Measurements from ENCODE around the gene C10orf143. TPM values are rescaled to one million over a fixed set of nuclear protein-coding genes. Genes with fewer than 3 reads are reported as not detected.

The C10orf143 gene
- total and polyA plus RNA-seq, 4 donors, result 3.0 to 9.0 (median 4.8) TPM

DNA sequence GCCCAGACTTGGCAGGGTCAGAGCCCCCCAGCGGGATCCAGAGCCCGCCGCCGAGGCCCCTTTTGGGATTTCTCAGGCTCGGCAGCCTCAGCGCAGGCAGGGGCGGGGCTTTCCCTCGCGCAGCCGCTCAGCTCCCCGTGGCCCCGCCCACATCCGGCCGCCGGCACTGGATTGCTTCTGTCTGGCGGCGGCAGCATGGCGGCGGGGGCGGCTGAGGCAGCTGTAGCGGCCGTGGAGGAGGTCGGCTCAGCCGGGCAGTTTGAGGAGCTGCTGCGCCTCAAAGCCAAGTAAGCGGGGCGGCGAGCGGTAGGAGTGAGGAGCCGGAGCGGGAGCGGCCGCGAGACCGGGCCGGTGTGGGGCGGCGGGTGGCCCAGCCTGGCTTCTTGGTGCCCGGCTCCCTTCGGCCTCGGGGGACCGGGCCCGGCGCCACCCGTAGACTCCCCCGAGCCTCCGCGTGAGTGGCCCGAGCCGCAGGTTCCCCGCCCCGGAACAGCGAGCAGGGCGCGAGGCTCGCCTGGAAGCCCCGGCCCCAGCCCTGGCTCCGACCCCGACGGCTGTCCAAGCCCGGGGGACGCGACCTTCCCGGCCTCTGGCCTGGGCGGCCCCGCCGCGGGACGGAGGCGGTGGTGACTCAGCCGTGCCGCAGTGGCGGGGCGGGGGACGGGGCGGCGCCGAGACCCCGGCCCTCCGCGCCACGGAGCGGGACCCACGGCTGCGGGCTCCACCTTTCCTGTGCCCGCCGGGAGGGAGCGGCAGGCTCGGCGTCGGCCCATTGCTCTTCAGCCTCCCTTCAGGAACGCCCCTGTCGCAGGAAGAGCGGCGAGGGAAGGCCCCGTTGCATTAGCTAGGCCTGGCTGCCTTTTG is 25.8 kb upstream of the C10orf143 start, which contains the start of gene GLRX3:
GLRX3 (plus strand) TSS at position 166 of the 864 bp plus-strand sequence; CDS start at position 196, 30 bp downstream.
- H3K27ac ChIP-seq (ENCODE audit: low read depth in 1 of 2, low read length in 1 of 2), result peak within 1 kb of the TSS; percentile 87 to 90
- H3K27me3 ChIP-seq (ENCODE audit: control insufficient read depth in 3 of 3, insufficient read depth in 3 of 3, low read length in 2 of 3), result no peaks in the 10 kb centered on the region
- H3K9me3 ChIP-seq (ENCODE audit: control insufficient read depth in 4 of 4, insufficient read depth in 3 of 4, low read length in 3 of 4), result no peaks in the 10 kb centered on the region
- TF ChIP-seq, protein P1, sequence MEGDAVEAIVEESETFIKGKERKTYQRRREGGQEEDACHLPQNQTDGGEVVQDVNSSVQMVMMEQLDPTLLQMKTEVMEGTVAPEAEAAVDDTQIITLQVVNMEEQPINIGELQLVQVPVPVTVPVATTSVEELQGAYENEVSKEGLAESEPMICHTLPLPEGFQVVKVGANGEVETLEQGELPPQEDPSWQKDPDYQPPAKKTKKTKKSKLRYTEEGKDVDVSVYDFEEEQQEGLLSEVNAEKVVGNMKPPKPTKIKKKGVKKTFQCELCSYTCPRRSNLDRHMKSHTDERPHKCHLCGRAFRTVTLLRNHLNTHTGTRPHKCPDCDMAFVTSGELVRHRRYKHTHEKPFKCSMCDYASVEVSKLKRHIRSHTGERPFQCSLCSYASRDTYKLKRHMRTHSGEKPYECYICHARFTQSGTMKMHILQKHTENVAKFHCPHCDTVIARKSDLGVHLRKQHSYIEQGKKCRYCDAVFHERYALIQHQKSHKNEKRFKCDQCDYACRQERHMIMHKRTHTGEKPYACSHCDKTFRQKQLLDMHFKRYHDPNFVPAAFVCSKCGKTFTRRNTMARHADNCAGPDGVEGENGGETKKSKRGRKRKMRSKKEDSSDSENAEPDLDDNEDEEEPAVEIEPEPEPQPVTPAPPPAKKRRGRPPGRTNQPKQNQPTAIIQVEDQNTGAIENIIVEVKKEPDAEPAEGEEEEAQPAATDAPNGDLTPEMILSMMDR (IDR thresholded peaks at IDR 0.05; ENCODE audit: control extremely low read depth, extremely low read depth), result no peak
- peak within 1 kb of the TSS; percentile 49 to 74 for H3K9ac ChIP-seq (ENCODE audit: insufficient read depth in 1 of 2, low read length in 2 of 2)
- ATAC-seq (ENCODE audit: insufficient read depth, low FRiP score), result peak; percentile 95
- H3K4me3 ChIP-seq, result peak within 1 kb of the TSS; percentile 99
- peaks cover 6 to 19% (median 14%) of the 10 kb centered on the region in 5 donors for H3K4me1 ChIP-seq (ENCODE audit: control insufficient read depth in 5 of 5, insufficient read depth in 5 of 5, low read length in 5 of 5)
- H3K36me3 ChIP-seq (ENCODE audit: control insufficient read depth in 4 of 4, insufficient read depth in 4 of 4, low read length in 4 of 4), result no peaks in the 10 kb centered on the region
- 0% methylated on average over 61 to 96 of the region's 96 CpGs for WGBS, 2 donors
- DNase-seq, result peak; percentile 90 to 93 (median 91)

DNA sequence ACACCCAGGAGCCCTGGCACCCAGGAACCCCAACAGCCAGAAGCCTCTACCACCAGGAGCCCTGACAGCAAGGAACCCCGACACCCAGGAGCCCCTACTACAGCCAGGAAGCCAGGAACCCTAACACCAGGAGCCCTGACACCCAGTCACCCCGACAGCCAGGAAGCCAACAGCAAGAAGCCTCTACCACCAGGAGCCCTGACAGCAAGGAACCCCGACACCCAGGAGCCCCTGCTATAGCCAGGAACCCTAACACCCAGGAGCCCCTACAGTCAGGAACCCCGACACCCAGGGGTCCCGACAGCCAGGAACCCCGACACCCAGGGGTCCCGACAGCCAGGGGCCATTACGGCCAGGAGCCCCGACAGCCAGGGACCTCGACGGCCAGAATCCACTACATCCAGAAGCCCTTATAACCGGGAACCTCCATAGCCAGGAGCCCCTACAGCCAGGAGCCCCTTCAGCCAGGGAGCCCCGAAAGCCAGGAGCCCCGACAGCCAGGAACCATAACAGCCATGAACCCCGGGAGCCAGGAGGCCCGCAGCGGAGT is 25.1 kb upstream of the C10orf143 start:
- no peaks in the 10 kb centered on the region for H3K27me3 ChIP-seq (ENCODE audit: control insufficient read depth in 3 of 3, insufficient read depth in 3 of 3, low read length in 2 of 3)
- no peak for ATAC-seq (ENCODE audit: insufficient read depth, low FRiP score)
- H3K9me3 ChIP-seq (ENCODE audit: control insufficient read depth in 4 of 4, insufficient read depth in 3 of 4, low read length in 3 of 4), result no peaks in the 10 kb centered on the region
- peak overlapping the region; percentile 87 to 90 for H3K27ac ChIP-seq (ENCODE audit: low read depth in 1 of 2, low read length in 1 of 2)
- DNase-seq, result no peak
- H3K4me1 ChIP-seq (ENCODE audit: control insufficient read depth in 5 of 5, insufficient read depth in 5 of 5, low read length in 5 of 5), result peaks cover 6 to 17% (median 14%) of the 10 kb centered on the region in 5 donors
- TF ChIP-seq, protein P1 (IDR thresholded peaks at IDR 0.05; ENCODE audit: control extremely low read depth, extremely low read depth), result no peak
- peak overlapping the region; percentile 37 to 49 for H3K9ac ChIP-seq (ENCODE audit: insufficient read depth in 1 of 2, low read length in 2 of 2)
- peak overlapping the region; percentile 99 for H3K4me3 ChIP-seq
- 23 to 30% methylated on average over 15 to 17 of the region's 17 CpGs for WGBS, 2 donors
- no peaks in the 10 kb centered on the region for H3K36me3 ChIP-seq (ENCODE audit: control insufficient read depth in 4 of 4, insufficient read depth in 4 of 4, low read length in 4 of 4)

DNA sequence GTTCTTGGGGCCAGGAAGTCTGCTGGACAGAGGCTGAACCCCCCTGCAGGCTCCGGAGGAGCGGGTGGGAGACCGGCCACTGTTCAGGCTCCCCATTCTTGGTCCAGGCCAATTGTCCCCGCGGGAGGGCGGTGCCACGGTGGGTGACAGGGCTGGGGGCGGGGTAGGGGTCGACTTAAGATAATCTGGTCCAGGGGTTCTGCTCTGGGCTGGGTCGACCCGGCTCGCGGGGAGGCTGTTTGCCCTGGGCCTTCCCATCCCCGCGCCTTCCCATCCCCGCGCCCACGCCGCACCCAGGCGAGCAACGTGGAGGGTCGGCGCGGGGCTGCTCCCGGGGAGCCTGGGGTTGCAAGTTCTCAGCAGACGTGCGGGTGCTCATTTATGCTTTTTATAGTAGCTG is 18.3 kb upstream of the C10orf143 start:
- DNase-seq, result no peak
- WGBS, 2 donors, result 23 to 31% methylated on average over 27 of the region's 27 CpGs
- ATAC-seq (ENCODE audit: insufficient read depth, low FRiP score), result no peak

More for the DNA sequence above, 18.3 kb upstream of the C10orf143 start:
- Histone ChIP-seq H3K27me3 (ENCODE audit: control insufficient read depth in 3 of 3, insufficient read depth in 3 of 3, low read length in 2 of 3) (peaks cover 0 to 12% (median 0%) of the 10 kb centered on the region in 3 donors), H3K9me3 (ENCODE audit: control insufficient read depth in 4 of 4, insufficient read depth in 3 of 4, low read length in 3 of 4) (no peaks in the 10 kb centered on the region), H3K9ac (ENCODE audit: insufficient read depth in 1 of 2, low read length in 2 of 2) (no peak overlapping the region), H3K4me3 (no peak overlapping the region), H3K36me3 (ENCODE audit: control insufficient read depth in 4 of 4, insufficient read depth in 4 of 4, low read length in 4 of 4) (no peaks in the 10 kb centered on the region), H3K4me1 (ENCODE audit: control insufficient read depth in 5 of 5, insufficient read depth in 5 of 5, low read length in 5 of 5) (peaks cover 0 to 5% (median 0%) of the 10 kb centered on the region in 5 donors), H3K27ac (ENCODE audit: low read depth in 1 of 2, low read length in 1 of 2) (no peak overlapping the region)
- TF ChIP-seq, protein P1 (IDR thresholded peaks at IDR 0.05; ENCODE audit: control extremely low read depth, extremely low read depth), result no peak
